HG03066 (cell line): Measurements from ENCODE around the gene RABL2B.

Experiments
- ATAC-seq: cut with Tn5 transposase; IDR thresholded peaks from one replicate; pipeline ENCODE4 v1.9.1; 2021; ENCODE audit warnings: low read depth; ENCODE audit not compliant: unreplicated experiment

RABL2B gene

GRCh38 chr22:50738649-50739227 is 44.7 kb downstream of the RABL2B start:
- ATAC-seq, result no peak

- no peak for ATAC-seq
These were observed 45.4 kb downstream of the RABL2B start, which contains the start of gene ACR for GRCh38 chr22:50737728-50738648. Gene ACR (plus strand): TSS chr22:50738204. CDS start chr22:50738236, 32 bp downstream.

GRCh38 chr22:50735739-50736030 is 47.8 kb downstream of the RABL2B start:
- ATAC-seq, result no peak

GRCh38 chr22:50734986-50735738 is 48.3 kb downstream of the RABL2B start:
- no peak for ATAC-seq

- no peak for ATAC-seq
These were observed 49.1 kb downstream of the RABL2B start for GRCh38 chr22:50734343-50734771.

- ATAC-seq, result no peak
These were observed 49.7 kb downstream of the RABL2B start for GRCh38 chr22:50733521-50734342.

GRCh38 chr22:50732681-50733080 is 50.8 kb downstream of the RABL2B start:
- ATAC-seq, result no peak

- ATAC-seq, result no peak
These were observed 51.4 kb downstream of the RABL2B start for GRCh38 chr22:50731811-50732624.

- ATAC-seq, result no peak
These were observed 52.3 kb downstream of the RABL2B start for GRCh38 chr22:50730941-50731661.

GRCh38 chr22:50730013-50730891 is 53.2 kb downstream of the RABL2B start:
- no peak for ATAC-seq

- ATAC-seq, result no peak
These were observed 53.9 kb downstream of the RABL2B start for GRCh38 chr22:50729391-50730012.

- ATAC-seq, result no peak
These were observed 54.9 kb downstream of the RABL2B start for GRCh38 chr22:50728523-50728931.

- ATAC-seq, result no peak
These were observed 55.5 kb downstream of the RABL2B start for GRCh38 chr22:50727678-50728522.

- no peak for ATAC-seq
These were observed 56.6 kb downstream of the RABL2B start for GRCh38 chr22:50726643-50727340.

- ATAC-seq, result no peak
These were observed 57.8 kb downstream of the RABL2B start for GRCh38 chr22:50725597-50725996.

- no peak for ATAC-seq
These were observed 58.8 kb downstream of the RABL2B start for GRCh38 chr22:50724616-50725015.
